ENCODE results near the gene XKR8. TPM values are rescaled to one million over a fixed set of nuclear protein-coding genes. Genes with fewer than 3 reads are reported as not detected.
"Not testable (repeated sequence)": the region's sequence is repeated elsewhere in the genome, so short reads cannot be mapped to it uniquely, and the experiment has no call there.

XKR8 gene
- total RNA-seq, 2 donors from 2014 or later, result 7.1 to 9.6 TPM

- DNase-seq (ENCODE audit: low spot score), result no peak
- Mint-ChIP-seq H3K27ac (no peak overlapping the region), H3K4me3 (no peak overlapping the region), H3K27me3 (no peaks in the 10 kb centered on the region), H3K9me3 (no peaks in the 10 kb centered on the region), H3K36me3 (peaks cover 14% of the 10 kb centered on the region), H3K4me1 (ENCODE audit: low read depth in 2 of 2) (no peaks in the 10 kb centered on the region)
- ATAC-seq, result no peak
Measured at GRCh38 chr1:27981145-27981544, 21.4 kb downstream of the XKR8 start.

GRCh38 chr1:27990920-27991537 lies 31.3 kb downstream of the XKR8 start:
- peak overlapping the region; percentile 75 for H3K4me3 Mint-ChIP-seq
- peak; percentile 67 to 81 for ATAC-seq
- no peaks in the 10 kb centered on the region for H3K27me3 Mint-ChIP-seq
- no peaks in the 10 kb centered on the region for H3K9me3 Mint-ChIP-seq
- peak overlapping the region; percentile 83 to 93 for H3K27ac Mint-ChIP-seq
- peaks cover 29 to 41% of the 10 kb centered on the region in 2 donors for H3K4me1 Mint-ChIP-seq (ENCODE audit: low read depth in 2 of 2)
- peaks cover 34% of the 10 kb centered on the region for H3K36me3 Mint-ChIP-seq
- DNase-seq (ENCODE audit: low spot score), result no peak

GRCh38 chr1:27992276-27992675 lies 32.5 kb downstream of the XKR8 start:
- no peaks in the 10 kb centered on the region for H3K27me3 Mint-ChIP-seq
- peak overlapping the region; percentile 75 for H3K4me3 Mint-ChIP-seq
- H3K27ac Mint-ChIP-seq, result peak overlapping the region; percentile 83 to 93
- peak; percentile 83 to 93 for ATAC-seq
- H3K9me3 Mint-ChIP-seq, result no peaks in the 10 kb centered on the region
- H3K36me3 Mint-ChIP-seq, result peaks cover 34% of the 10 kb centered on the region
- H3K4me1 Mint-ChIP-seq (ENCODE audit: low read depth in 2 of 2), result peaks cover 24 to 36% of the 10 kb centered on the region in 2 donors
- peak; percentile 77 for DNase-seq (ENCODE audit: low spot score)

DNA sequence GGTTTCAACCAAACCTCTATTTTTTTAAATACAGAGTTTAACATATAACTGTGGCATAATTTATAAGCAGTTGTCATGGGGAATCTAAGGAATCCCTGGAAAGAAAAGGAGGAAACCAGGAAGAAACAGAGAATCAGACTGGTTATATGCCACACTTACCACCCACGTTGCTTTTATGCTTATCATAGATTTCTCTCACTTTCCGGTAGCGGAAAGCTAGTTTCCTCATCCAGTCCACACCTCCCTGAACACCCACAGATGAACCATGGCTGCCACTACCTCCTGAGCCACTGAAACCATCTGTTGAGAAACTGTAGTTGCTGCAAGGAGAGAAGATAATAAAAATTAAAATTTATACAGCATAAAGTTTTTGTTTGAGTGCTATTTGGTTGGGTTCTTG lies 33.5 kb downstream of the XKR8 start:
- DNase-seq (ENCODE audit: low spot score) (no peak), ATAC-seq (peak; percentile 61 to 69)
- H3K4me1 Mint-ChIP-seq (ENCODE audit: low read depth in 2 of 2), result peaks cover 27 to 34% of the 10 kb centered on the region in 2 donors
- H3K27ac Mint-ChIP-seq, result peak overlapping the region; percentile 83 to 93
- peak overlapping the region; percentile 16 for H3K4me3 Mint-ChIP-seq
- peaks cover 40% of the 10 kb centered on the region for H3K36me3 Mint-ChIP-seq
- H3K27me3 Mint-ChIP-seq, result no peaks in the 10 kb centered on the region
- no peaks in the 10 kb centered on the region for H3K9me3 Mint-ChIP-seq

DNA sequence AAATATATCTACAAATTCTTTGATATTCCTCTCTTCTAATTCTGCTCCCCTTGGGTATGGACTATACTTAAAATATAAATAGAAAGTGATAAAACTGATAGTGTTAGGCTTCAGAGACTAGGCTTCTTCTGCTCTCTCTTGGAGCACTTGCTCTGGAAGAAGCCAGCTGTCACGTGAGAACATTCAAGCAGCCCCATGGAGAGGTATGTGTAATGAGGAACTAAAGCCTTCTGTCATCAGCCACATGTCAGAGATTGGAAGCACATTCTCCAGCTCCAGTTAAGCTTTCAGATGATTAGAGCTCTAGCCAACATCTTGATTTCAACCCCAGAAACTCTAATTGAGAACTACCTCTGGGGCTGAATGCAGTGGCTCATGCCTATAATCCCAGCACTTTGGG lies 34.3 kb downstream of the XKR8 start:
- Mint-ChIP-seq H3K4me1 (ENCODE audit: low read depth in 2 of 2) (peaks cover 27 to 34% of the 10 kb centered on the region in 2 donors), H3K27ac (peak overlapping the region; percentile 83 to 93), H3K36me3 (peaks cover 35% of the 10 kb centered on the region), H3K4me3 (no peak overlapping the region), H3K27me3 (no peaks in the 10 kb centered on the region), H3K9me3 (no peaks in the 10 kb centered on the region)
- ATAC-seq (no peak), DNase-seq (ENCODE audit: low spot score) (no peak)

DNA sequence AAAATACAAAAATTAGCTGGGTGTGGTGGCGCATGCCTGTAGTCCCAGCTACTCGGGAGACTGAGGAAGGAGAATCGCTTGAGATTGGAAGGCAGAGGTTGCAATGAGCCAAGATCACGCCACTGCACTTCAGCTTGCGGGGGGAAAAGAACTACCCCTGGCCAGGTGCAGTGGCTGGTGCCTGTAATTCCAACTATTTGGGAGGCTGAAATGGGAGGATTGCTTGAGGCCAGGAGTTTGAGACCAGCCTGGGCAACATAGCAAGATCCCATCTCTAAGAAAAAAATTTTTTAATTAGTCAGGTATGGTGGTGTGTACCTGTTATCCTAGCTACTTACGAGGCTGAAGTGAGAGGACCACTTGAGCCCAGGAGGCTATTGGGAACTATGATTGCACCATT lies 34.8 kb downstream of the XKR8 start:
- Mint-ChIP-seq H3K27ac (peak overlapping the region; percentile 83 to 93), H3K4me1 (ENCODE audit: low read depth in 2 of 2) (peaks cover 27 to 30% of the 10 kb centered on the region in 2 donors), H3K36me3 (peaks cover 31% of the 10 kb centered on the region)
- not testable (repeated sequence) for DNase-seq (ENCODE audit: low spot score); H3K4me3 Mint-ChIP-seq; ATAC-seq; H3K9me3 Mint-ChIP-seq; H3K27me3 Mint-ChIP-seq

DNA sequence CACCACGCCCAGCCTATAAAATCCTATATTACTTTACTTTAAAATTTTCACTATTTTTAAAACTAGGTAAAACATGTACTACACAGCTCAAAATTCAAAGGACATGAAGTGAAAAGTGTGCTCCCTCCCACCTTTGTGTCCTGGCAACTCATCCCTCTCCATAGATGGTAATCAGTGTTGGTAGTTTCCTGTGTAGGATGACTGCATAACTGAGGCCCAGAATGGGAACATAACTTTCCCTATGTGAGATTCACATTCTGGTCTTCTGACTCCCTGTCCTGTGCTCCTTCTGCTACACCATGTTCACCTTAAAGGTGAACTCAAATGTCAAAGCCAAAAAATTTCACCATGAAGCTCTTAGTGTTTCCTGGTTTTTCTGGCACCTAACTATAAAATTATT lies 39.3 kb downstream of the XKR8 start:
- Mint-ChIP-seq H3K4me1 (ENCODE audit: low read depth in 2 of 2) (peaks cover 0 to 5% of the 10 kb centered on the region in 2 donors), H3K4me3 (no peak overlapping the region), H3K9me3 (no peaks in the 10 kb centered on the region), H3K27me3 (no peaks in the 10 kb centered on the region), H3K36me3 (peaks cover 23% of the 10 kb centered on the region), H3K27ac (no peak overlapping the region)
- DNase-seq (ENCODE audit: low spot score) (no peak), ATAC-seq (no peak)

GRCh38 chr1:28002600-28002999 lies 42.8 kb downstream of the XKR8 start:
- no peak overlapping the region for H3K27ac Mint-ChIP-seq
- no peak overlapping the region for H3K4me3 Mint-ChIP-seq

GRCh38 chr1:28003117-28003516 lies 43.3 kb downstream of the XKR8 start:
- not testable (repeated sequence) for H3K27me3 Mint-ChIP-seq; ATAC-seq; H3K36me3 Mint-ChIP-seq; H3K9me3 Mint-ChIP-seq; H3K27ac Mint-ChIP-seq; H3K4me3 Mint-ChIP-seq; DNase-seq (ENCODE audit: low spot score); H3K4me1 Mint-ChIP-seq (ENCODE audit: low read depth in 2 of 2)

More at GRCh38 chr1:28002600-28002999, 42.8 kb downstream of the XKR8 start:
- Mint-ChIP-seq H3K36me3 (peaks cover 14% of the 10 kb centered on the region), H3K27me3 (no peaks in the 10 kb centered on the region), H3K4me1 (ENCODE audit: low read depth in 2 of 2) (peaks cover 3 to 5% of the 10 kb centered on the region in 2 donors), H3K9me3 (no peaks in the 10 kb centered on the region)
- DNase-seq (ENCODE audit: low spot score), result no peak
- ATAC-seq, result no peak

GRCh38 chr1:28010969-28011368 lies 51.2 kb downstream of the XKR8 start:
- Mint-ChIP-seq H3K27me3 (no peaks in the 10 kb centered on the region), H3K9me3 (no peaks in the 10 kb centered on the region), H3K36me3 (peaks cover 21% of the 10 kb centered on the region), H3K27ac (peak overlapping the region in 1 of 2 donors; percentile 37), H3K4me1 (ENCODE audit: low read depth in 2 of 2) (peaks cover 0 to 6% of the 10 kb centered on the region in 2 donors), H3K4me3 (no peak overlapping the region)
- DNase-seq (ENCODE audit: low spot score) (no peak), ATAC-seq (no peak)

Other genes starting within 250 kb of the XKR8 start
- gene FAM76A, start 234.0 kb upstream of the XKR8 start, total RNA-seq, result 10 to 100 TPM in 1 of 2 donors, 1 to 10 TPM in 1; 9.4 to 11.4 TPM
- 10 to 100 TPM; 47.9 to 50.2 TPM for gene STX12, start 186.8 kb upstream of the XKR8 start, total RNA-seq
- 10 to 100 TPM; 65.1 to 69.7 TPM for gene PPP1R8, start 129.2 kb upstream of the XKR8 start, total RNA-seq
- gene THEMIS2, start 87.4 kb upstream of the XKR8 start, total RNA-seq, result 10 to 100 TPM; 38.4 to 51.9 TPM
- gene RPA2, start 45.4 kb upstream of the XKR8 start, total RNA-seq, result 10 to 100 TPM; 54.7 to 79.8 TPM
- under 1 TPM; 0.33 to 0.95 TPM for gene SMPDL3B, start 25.0 kb upstream of the XKR8 start, total RNA-seq
- 10 to 100 TPM; 62.6 to 64.6 TPM for gene EYA3, start 128.6 kb downstream of the XKR8 start, total RNA-seq
- gene PTAFR, start 216.7 kb downstream of the XKR8 start, total RNA-seq, result 1 to 10 TPM; 1.3 to 2.0 TPM

Measured in natural killer cell treated with Interleukin-12 subunit alpha and Interleukin-12 subunit beta and Interleukin-15 and Interleukin-18, amount 100 ng/mL, for 72 hours (primary cell).